ENCODE data around the gene FBXL13. TPM values are rescaled to one million over a fixed set of nuclear protein-coding genes. Genes with fewer than 3 reads are reported as not detected.

Gene FBXL13
- total RNA-seq (2022; extraction: Qiagen RNA extraction; ENCODE audit: low read depth), result 0.26 to 0.65 TPM (median 0.33 TPM) in 5 replicates

DNA sequence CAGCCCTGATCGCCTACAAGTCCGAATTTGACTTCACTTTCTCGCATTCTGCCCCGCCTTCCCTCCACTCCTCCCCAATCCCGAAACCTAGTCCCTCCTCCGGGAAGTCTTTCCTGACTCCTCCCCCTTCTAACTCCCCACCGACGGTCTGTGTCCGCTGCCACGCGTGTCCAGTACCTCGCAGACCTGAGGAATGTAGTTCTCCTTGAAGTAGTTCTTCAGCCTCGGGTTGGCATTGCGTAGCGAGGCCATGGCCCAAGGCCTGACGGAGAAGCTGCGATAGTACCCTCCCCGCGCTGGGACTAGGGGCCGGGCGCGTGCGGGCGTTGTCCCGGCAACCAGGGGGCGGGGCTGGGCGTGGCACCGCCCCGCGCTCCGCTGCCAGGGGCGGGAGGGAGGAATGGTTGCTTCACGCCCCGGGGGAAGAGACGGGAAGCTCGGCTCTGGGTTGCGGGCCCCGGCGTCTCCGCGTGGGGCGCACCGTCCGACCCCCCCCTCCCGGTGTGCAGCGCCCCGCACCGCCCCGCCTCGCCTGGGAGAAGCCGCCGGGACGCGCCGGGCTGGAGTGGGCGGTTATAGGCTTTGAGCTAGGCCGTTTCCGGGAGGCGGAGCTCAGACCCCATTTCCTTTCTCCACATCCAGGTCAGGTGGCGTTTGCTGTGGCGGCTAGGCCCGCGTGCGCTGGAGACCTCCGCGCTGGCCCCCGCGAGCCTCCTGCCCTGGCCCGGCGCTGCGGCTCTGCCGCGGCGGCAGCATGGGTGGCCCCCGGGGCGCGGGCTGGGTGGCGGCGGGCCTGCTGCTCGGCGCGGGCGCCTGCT, at the start of gene FBXL13, which contains the start of gene ARMC10:
FBXL13 (minus strand) TSS at position 278 of the 818 bp plus-strand sequence.
ARMC10 (plus strand) TSS at position 622 of the 818 bp plus-strand sequence; CDS start at position 755, 133 bp downstream.

DNA sequence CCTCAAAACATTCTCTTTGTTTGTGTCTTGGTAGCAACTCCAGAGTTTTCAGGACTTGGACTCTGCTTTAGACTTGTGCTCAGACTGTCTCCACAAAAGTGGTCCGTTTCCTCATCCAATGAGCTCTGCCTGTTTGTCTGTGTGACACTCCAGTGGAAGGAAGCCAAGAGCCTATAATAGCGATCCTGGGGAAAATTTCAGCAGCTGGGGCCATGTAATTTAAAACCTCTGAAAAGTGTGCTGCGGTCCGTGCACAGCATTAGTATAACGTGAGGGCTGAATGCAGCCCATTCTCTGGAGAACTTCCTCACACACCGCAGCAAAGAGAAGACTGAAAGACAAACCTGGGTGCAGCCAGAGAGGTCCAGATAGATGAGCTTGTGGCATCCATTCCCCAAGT, 161.9 kb downstream of the FBXL13 start, which contains the start of gene LRRC17:
LRRC17 (plus strand) TSS at position 259 of the 400 bp plus-strand sequence. CDS start 20,914 bp downstream, outside the sequence.

Other genes starting within 250 kb of the FBXL13 start
- 0.06 to 0.14 TPM in 2 of 5 replicates, not detected in the others for gene LRRC17, start 161.8 kb downstream of the FBXL13 start, total RNA-seq (2022; extraction: Qiagen RNA extraction; ENCODE audit: low read depth)
- 28.0 to 39.3 TPM (median 36.4 TPM) in 5 replicates for gene ARMC10, start 344 bp upstream of the FBXL13 start, total RNA-seq (2022; extraction: Qiagen RNA extraction; ENCODE audit: low read depth)
- 3.3 to 4.1 TPM (median 4.0 TPM) in 5 replicates for gene NAPEPLD, start 74.3 kb upstream of the FBXL13 start, total RNA-seq (2022; extraction: Qiagen RNA extraction; ENCODE audit: low read depth)
- gene PMPCB, start 222.6 kb upstream of the FBXL13 start, total RNA-seq (2022; extraction: Qiagen RNA extraction; ENCODE audit: low read depth), result 63.6 to 72.6 TPM (median 67.3 TPM) in 5 replicates

All from A549 treated with GW870086 at 1 μM for 4 hours (cell line).